ENCODE data around the gene ALPL.

ALPL gene

DNA sequence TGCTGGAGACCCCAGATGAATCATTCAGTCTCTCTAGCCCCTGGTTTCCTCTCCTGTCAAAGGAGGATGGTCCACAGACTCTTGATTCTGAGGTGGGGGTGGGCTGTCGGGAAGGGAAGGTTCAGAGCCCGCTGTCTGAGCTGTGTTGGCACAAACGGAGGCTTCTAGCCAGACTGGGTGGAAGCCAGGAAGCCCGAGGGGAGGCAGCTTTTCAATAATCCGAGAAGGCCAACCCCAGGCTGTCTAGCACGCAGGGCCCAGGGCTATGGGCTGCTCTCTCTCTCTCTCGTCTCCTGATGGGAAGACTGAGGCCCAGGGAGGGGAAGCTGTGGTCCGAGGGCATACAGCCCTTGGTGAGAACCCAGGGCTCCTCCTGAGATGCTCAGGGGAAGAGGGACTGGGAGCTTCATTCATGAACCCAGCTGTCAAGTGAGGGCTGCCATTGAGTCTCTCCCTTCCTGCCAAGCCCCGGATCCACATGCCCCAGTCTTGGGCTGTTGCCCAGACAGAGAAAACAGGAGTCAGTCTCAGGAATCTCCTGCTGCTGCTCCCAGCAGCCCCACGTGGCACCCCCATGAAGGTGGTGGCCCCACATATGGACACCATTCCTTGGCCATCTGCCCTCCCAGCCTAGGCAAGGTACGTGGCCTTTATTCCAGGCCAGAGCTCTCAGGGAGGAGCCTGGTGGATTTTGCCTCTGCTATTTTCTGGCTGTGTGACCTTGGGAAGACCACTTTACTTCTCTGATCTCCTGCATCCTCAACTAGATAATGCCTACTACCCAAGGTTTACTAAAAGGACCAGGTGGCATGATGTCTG is 115.6 kb downstream of the ALPL start:
- no peak overlapping the region for H3K27ac ChIP-seq (ENCODE audit: low read depth, low read length, poor library complexity, severe bottlenecking)
- no peaks in the 10 kb centered on the region for H3K36me3 ChIP-seq (ENCODE audit: insufficient read depth, low read length)

GRCh38 chr1:21625390-21626190 is 116.4 kb downstream of the ALPL start:
- Histone ChIP-seq H3K9me2 (ENCODE audit: low read depth, low read length) (no peaks in the 10 kb centered on the region), H3K9ac (ENCODE audit: low read length) (no peak overlapping the region), H3K27me3 (ENCODE audit: insufficient read depth, low read length) (no peaks in the 10 kb centered on the region), H3K36me3 (ENCODE audit: insufficient read depth, low read length) (no peaks in the 10 kb centered on the region), H4K20me1 (ENCODE audit: insufficient read depth, low read length) (no peaks in the 10 kb centered on the region), H3K9me3 (ENCODE audit: low read length) (no peaks in the 10 kb centered on the region), H3F3A (ENCODE audit: insufficient read depth, low read length) (no peaks in the 10 kb centered on the region), H3K4me2 (ENCODE audit: low read length) (no peak overlapping the region), H3K27ac (ENCODE audit: low read depth, low read length, poor library complexity, severe bottlenecking) (no peak overlapping the region), H2AFZ (ENCODE audit: low read length) (no peak overlapping the region), H3K4me3 (ENCODE audit: low read depth, low read length, poor library complexity, severe bottlenecking) (no peak overlapping the region), H3K4me1 (ENCODE audit: insufficient read depth, low read length, severe bottlenecking) (no peaks in the 10 kb centered on the region), H3K79me2 (ENCODE audit: insufficient read depth, low read length) (no peaks in the 10 kb centered on the region)
- TF ChIP-seq EZH2 (IDR thresholded peaks at IDR 0.05; ENCODE audit: borderline replicate concordance, low read length) (no peak), CTCF (IDR thresholded peaks at IDR 0.05; ENCODE audit: low read length) (no peak)

More for the DNA sequence above, 115.6 kb downstream of the ALPL start:
- Histone ChIP-seq H3K4me3 (ENCODE audit: low read depth, low read length, poor library complexity, severe bottlenecking) (no peak overlapping the region), H3K9ac (ENCODE audit: low read length) (no peak overlapping the region), H3K9me2 (ENCODE audit: low read depth, low read length) (no peaks in the 10 kb centered on the region), H3K79me2 (ENCODE audit: insufficient read depth, low read length) (no peaks in the 10 kb centered on the region), H3K4me2 (ENCODE audit: low read length) (no peak overlapping the region), H3K9me3 (ENCODE audit: low read length) (no peaks in the 10 kb centered on the region), H4K20me1 (ENCODE audit: insufficient read depth, low read length) (no peaks in the 10 kb centered on the region), H3F3A (ENCODE audit: insufficient read depth, low read length) (no peaks in the 10 kb centered on the region), H3K4me1 (ENCODE audit: insufficient read depth, low read length, severe bottlenecking) (no peaks in the 10 kb centered on the region), H3K27me3 (ENCODE audit: insufficient read depth, low read length) (no peaks in the 10 kb centered on the region), H2AFZ (ENCODE audit: low read length) (no peak overlapping the region)
- TF ChIP-seq EZH2 (IDR thresholded peaks at IDR 0.05; ENCODE audit: borderline replicate concordance, low read length), result no peak
- no peak for TF ChIP-seq CTCF (IDR thresholded peaks at IDR 0.05; ENCODE audit: low read length)

DNA sequence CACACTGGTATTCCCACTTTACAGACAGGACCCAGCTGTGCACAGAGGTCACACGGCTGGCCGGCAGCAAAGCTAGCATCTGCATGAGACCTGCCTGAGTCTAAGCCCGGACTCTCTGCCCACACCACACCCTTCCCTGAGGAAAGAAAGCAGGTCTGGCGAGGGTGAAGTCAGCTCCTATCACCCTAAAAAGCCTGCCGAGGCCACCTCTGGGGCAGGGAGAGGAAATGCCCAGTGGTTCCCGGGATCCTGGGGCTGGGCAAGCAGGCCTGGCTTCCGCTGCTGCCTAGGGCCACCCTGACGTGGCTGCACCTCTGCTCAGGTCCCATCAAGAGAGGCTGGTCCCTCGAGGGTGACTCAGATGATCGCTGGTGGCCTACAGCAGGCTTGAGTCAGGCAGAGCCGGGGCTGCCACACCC is 117.7 kb downstream of the ALPL start:
- Histone ChIP-seq H3K79me2 (ENCODE audit: insufficient read depth, low read length) (no peaks in the 10 kb centered on the region), H2AFZ (ENCODE audit: low read length) (no peak overlapping the region), H3K36me3 (ENCODE audit: insufficient read depth, low read length) (no peaks in the 10 kb centered on the region), H3K4me2 (ENCODE audit: low read length) (no peak overlapping the region), H3F3A (ENCODE audit: insufficient read depth, low read length) (no peaks in the 10 kb centered on the region), H3K9me3 (ENCODE audit: low read length) (no peaks in the 10 kb centered on the region), H3K4me1 (ENCODE audit: insufficient read depth, low read length, severe bottlenecking) (no peaks in the 10 kb centered on the region), H4K20me1 (ENCODE audit: insufficient read depth, low read length) (no peaks in the 10 kb centered on the region), H3K4me3 (ENCODE audit: low read depth, low read length, poor library complexity, severe bottlenecking) (no peak overlapping the region), H3K9me2 (ENCODE audit: low read depth, low read length) (no peaks in the 10 kb centered on the region), H3K27ac (ENCODE audit: low read depth, low read length, poor library complexity, severe bottlenecking) (no peak overlapping the region), H3K27me3 (ENCODE audit: insufficient read depth, low read length) (0 out of 2 replicates have a peak, but pooled peaks cover 2% of the 10 kb centered on the region), H3K9ac (ENCODE audit: low read length) (no peak overlapping the region)
- TF ChIP-seq CTCF (IDR thresholded peaks at IDR 0.05; ENCODE audit: low read length) (no peak), EZH2 (IDR thresholded peaks at IDR 0.05; ENCODE audit: borderline replicate concordance, low read length) (no peak)
